GM12801 (cell line): Measurements from ENCODE around the gene TMPRSS9.

Experiments used
- CTCF ChIP-seq: IDR thresholded peaks from one replicate; pipeline ENCODE4 v1.5.1; 2011; ENCODE audit warnings: control low read depth; ENCODE audit not compliant: insufficient read length; ENCODE audit errors: extremely low read depth

Gene TMPRSS9

GRCh38 chr19:2374808-2375207, 14.7 kb downstream of the TMPRSS9 start:
- no peak for TF ChIP-seq CTCF

GRCh38 chr19:2375353-2376121, 15.5 kb downstream of the TMPRSS9 start:
- no peak for TF ChIP-seq CTCF

GRCh38 chr19:2376784-2377519, 16.9 kb downstream of the TMPRSS9 start:
- no peak for TF ChIP-seq CTCF

- TF ChIP-seq CTCF: no peak
Observed at GRCh38 chr19:2380567-2380966, 20.5 kb downstream of the TMPRSS9 start.

- TF ChIP-seq CTCF: no peak
Observed at GRCh38 chr19:2381148-2381820, 21.2 kb downstream of the TMPRSS9 start.

GRCh38 chr19:2382530-2383222, 22.6 kb downstream of the TMPRSS9 start:
- no peak for TF ChIP-seq CTCF
